Prostate gland (tissue), 2 donors: ENCODE results near the gene ADAMTSL1. TPM values are rescaled to one million over a fixed set of nuclear protein-coding genes. Genes with fewer than 3 reads are reported as not detected.
A peak's percentile ranks its signal among the peaks of the same experiment; 100 is the strongest.

Experiments
- DNase-seq: peaks from one replicate; pipeline ENCODE4 v3.0.0-alpha.2; 2019; ENCODE audit warnings: low spot score
- H3K27ac ChIP-seq, 2 donors: fragments of 200-600 bp; sonication (generic); 2 replicates each; pipeline ENCODE4 v1.5.1; 2017 to 2019
- H3K27me3 ChIP-seq: fragments of 200-600 bp; sonication (generic); replicated peaks from 2 replicates; pipeline ENCODE4 v1.5.1; 2019; ENCODE audit not compliant: insufficient read depth
- H3K36me3 ChIP-seq, 2 donors: fragments of 200-600 bp; sonication (generic); 1 replicate in 1 of 2; 2 replicates in 1 of 2; pipeline versions ENCODE4 v1.5.1 to v1.8.1; 2017 to 2019
- H3K4me1 ChIP-seq: fragments of 200-600 bp; sonication (generic); replicated peaks from 2 replicates; pipeline ENCODE4 v1.5.1; 2019
- H3K4me3 ChIP-seq, 2 donors: fragments of 200-600 bp; sonication (generic); 2 replicates each; pipeline ENCODE4 v1.5.1; 2017 to 2019
- H3K9me3 ChIP-seq: fragments of 200-600 bp; sonication (generic); 2 replicates; pipeline ENCODE4 v1.5.1; 2017
- CTCF ChIP-seq, 4 experiments: fragments of 200-600 bp in 2 of 4; fragments of 450-650 bp in 2 of 4; sonication (generic) in 2 of 4; IDR thresholded peaks; 1 replicate in 3 of 4; 2 replicates in 1 of 4; pipeline ENCODE4 v1.5.1; 2016 to 2019; ENCODE audit warnings: antibody characterized with exemption in 4 of 4, mild to moderate bottlenecking in 2 of 4, moderate library complexity in 2 of 4
- POLR2A ChIP-seq: fragments of 450-650 bp; IDR thresholded peaks from one replicate; pipeline ENCODE4 v1.6.1; 2016; ENCODE audit warnings: antibody characterized with exemption, mild to moderate bottlenecking
- POLR2AphosphoS5 ChIP-seq: sonication (generic); formaldehyde crosslinking; IDR thresholded peaks from one replicate; pipeline ENCODE4 v1.6.1; 2017; ENCODE audit warnings: antibody characterized with exemption
- WGBS: methylation state at CpG from one replicate; pipeline ENCODE4 v1.1.5; 2018; 5-methylcytosine and 5-hydroxymethylcytosine counted together
- intact Hi-C: fragments of 100-400 bp; cut with DNase I; formaldehyde crosslinking; loops from one replicate; pipeline ENCODE4 v1.14.2; 2022
- total RNA-seq, 2 donors: library from RNA; depleted of rRNA; stranded (reverse); fragments of >200 nt; gene quantifications; one replicate each; pipeline ENCODE4 v1.1.0, GENCODE V29; 2016

The ADAMTSL1 gene
- total RNA-seq, 2 donors from 2014 or later, result 9.8 to 18.1 TPM

- no peaks in the 10 kb centered on the region for H3K36me3 ChIP-seq
- intact Hi-C loops, result no loop called here
- H3K27me3 ChIP-seq, result no peaks in the 10 kb centered on the region
- no peaks in the 10 kb centered on the region for H3K4me1 ChIP-seq
- no peak for DNase-seq
- 5% methylated on average over 1 of the region's 1 CpG for WGBS
- H3K4me3 ChIP-seq, result no peak overlapping the region
- no peaks in the 10 kb centered on the region for H3K9me3 ChIP-seq
- TF ChIP-seq POLR2A (no peak), CTCF (IDR thresholded peaks at IDR 0.05) (no peak), POLR2AphosphoS5 (no peak)
- peak overlapping the region in 1 of 2 donors; percentile 39 for H3K27ac ChIP-seq
Observed at GRCh38 chr9:18683851-18684250, 209.9 kb downstream of the ADAMTSL1 start.

DNA sequence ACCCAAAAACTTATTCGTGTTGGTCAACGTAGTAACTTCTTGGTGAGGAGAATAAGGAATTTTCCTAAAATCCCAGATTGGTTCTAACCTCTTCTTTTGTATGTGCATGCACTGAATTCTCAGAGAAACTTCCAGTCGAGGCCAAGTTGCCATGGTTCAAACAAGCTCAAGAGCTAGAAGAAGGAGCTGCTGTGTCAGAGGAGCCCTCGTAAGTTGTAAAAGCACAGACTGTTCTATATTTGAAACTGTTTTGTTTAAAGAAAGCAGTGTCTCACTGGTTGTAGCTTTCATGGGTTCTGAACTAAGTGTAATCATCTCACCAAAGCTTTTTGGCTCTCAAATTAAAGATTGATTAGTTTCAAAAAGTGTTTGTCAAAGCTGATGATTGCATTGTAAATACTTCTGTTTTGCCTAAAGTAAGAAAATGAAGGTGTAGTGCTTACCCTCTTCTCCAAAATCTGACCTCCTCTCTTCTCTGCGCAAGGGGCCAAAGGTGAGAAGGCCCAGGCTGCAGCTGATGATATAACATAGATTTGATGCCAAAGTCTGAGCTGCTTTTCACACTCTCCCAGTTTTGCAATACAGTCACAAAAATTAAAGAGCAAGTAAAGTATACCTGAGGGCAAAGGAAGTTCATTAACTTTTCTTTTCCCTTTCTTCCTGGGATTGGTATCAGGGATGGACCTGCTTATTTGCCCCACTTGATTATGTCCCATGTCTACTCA lies 210.8 kb downstream of the ADAMTSL1 start:
- TF ChIP-seq POLR2AphosphoS5 (peak; percentile 51), CTCF (IDR thresholded peaks at IDR 0.05) (no peak), POLR2A (no peak)
- Histone ChIP-seq H3K4me3 (no peak overlapping the region), H3K9me3 (no peaks in the 10 kb centered on the region), H3K4me1 (no peaks in the 10 kb centered on the region), H3K27ac (peak overlapping the region; percentile 9 to 39), H3K36me3 (no peaks in the 10 kb centered on the region), H3K27me3 (no peaks in the 10 kb centered on the region)
- intact Hi-C loops, result no loop called here
- DNase-seq, result no peak
- 51% methylated on average over 5 of the region's 5 CpGs for WGBS

DNA sequence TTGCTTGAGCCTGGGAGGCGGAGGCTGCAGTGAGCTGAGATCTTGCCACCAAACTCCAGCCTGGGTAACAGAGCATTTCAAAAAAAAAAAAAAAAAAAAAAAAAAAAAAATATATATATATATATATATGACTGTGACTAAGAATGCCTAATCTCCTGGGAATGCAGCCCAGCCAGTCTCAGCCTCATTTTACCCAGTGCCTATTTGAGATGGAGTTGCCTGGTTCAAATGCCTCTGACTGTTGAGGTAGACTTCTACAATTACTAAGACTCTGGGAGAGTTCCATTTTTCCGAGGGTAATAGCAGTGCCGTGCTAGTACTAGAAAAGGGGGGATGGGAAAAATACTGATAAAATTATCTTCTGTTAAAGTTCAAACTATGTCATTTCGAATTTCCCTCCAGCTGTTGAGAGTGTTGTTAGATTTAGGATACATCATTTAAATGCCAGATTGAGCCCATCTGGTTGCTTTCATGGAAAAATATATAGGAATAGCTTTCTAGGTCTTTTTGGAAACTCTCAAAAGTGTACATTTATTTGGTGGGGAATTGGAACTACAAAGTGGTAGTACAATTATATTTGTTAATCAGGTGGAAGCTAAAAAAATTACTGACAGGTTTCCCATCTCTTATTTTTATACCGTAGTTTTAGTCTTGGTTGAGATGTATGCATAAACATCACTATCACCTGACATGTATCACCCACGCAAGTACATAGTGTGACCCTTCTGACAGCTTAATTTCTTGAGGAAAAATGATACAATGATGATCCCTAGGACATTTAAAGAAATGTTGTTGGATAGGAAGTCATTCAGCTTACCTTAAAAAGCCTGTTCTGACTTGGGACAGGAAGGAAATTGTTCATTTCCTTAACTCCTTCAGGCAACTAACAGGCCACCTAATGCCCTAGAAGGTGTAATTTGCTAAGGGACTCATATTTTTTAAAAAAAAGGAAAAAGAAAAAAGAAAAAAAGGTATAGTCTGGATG lies 214.9 kb downstream of the ADAMTSL1 start:
- H3K9me3 ChIP-seq, result no peaks in the 10 kb centered on the region
- H3K4me1 ChIP-seq, result no peaks in the 10 kb centered on the region
- no peaks in the 10 kb centered on the region for H3K27me3 ChIP-seq
- intact Hi-C loops, result no loop called here
- WGBS, result 94% methylated on average over 6 of the region's 6 CpGs
- no peak overlapping the region for H3K4me3 ChIP-seq
- H3K27ac ChIP-seq, result no peak overlapping the region
- TF ChIP-seq POLR2A (no peak), POLR2AphosphoS5 (no peak), CTCF (IDR thresholded peaks at IDR 0.05) (no peak)
- no peaks in the 10 kb centered on the region for H3K36me3 ChIP-seq
- DNase-seq, result no peak

- no peaks in the 10 kb centered on the region for H3K9me3 ChIP-seq
- no peak overlapping the region for H3K4me3 ChIP-seq
- no peaks in the 10 kb centered on the region for H3K4me1 ChIP-seq
- H3K27me3 ChIP-seq, result no peaks in the 10 kb centered on the region
- TF ChIP-seq POLR2AphosphoS5 (no peak), CTCF (IDR thresholded peaks at IDR 0.05) (no peak), POLR2A (no peak)
- intact Hi-C loops, result no loop called here
- no peak for DNase-seq
- no peak overlapping the region for H3K27ac ChIP-seq
- no peaks in the 10 kb centered on the region for H3K36me3 ChIP-seq
Observed at GRCh38 chr9:18689921-18690320, 216.0 kb downstream of the ADAMTSL1 start.
